HepG2 (cell line): Measurements from ENCODE around the gene GSTCD. TPM values are rescaled to one million over a fixed set of nuclear protein-coding genes. Genes with fewer than 3 reads are reported as not detected.
"Not testable (repeated sequence)": the region's sequence is repeated elsewhere in the genome, so short reads cannot be mapped to it uniquely, and the experiment has no call there.

Source experiments
- ATAC-seq: fragments of 200-7000 bp; cut with Tn5 transposase; 3 replicates; pipeline ENCODE4 v1.9.1; 2020; ENCODE audit warnings: mild to moderate bottlenecking, moderate library complexity
- BruUV-seq: library from RNA; stranded (reverse); fragments of 400-500 nt; replicated peaks from 2 replicates; lab custom pipeline; 2021; lab: Mats Ljungman, UMichigan
- CTCF ChIA-PET: fragments of 300-600 bp; formaldehyde crosslinking; extraction: SDS; loops from one replicate; lab custom pipeline; 2021; ENCODE audit warnings: low total read pairs, inconsistent platforms, low intra/inter-chr PET ratio; lab: Yijun Ruan, JAX
- POLR2A ChIA-PET: fragments of 350-600 bp; sonication (Branson Sonifier 250); formaldehyde crosslinking; loops from one replicate; lab custom pipeline; 2020; ENCODE audit warnings: antibody characterized with exemption, inconsistent platforms; lab: Yijun Ruan, JAX
- DNase-seq: peaks from one replicate; pipeline ENCODE4 v3.0.0-alpha.2; 2015; ENCODE audit warnings: low spot score
- FAIRE-seq: peaks from 3 replicates; lab custom pipeline; 2011; peaks lifted over from hg19 to GRCh38; lab: Jason Lieb, UNC
- H2AFZ ChIP-seq: one replicate; pipeline ENCODE4 v1.6.1; 2011; ENCODE audit warnings: low read length, inconsistent platforms
- H3K27ac ChIP-seq: fragments of 300-600 bp; 3 replicates; pipeline ENCODE4 v1.8.0; 2011; ENCODE audit warnings: mixed run types, mild to moderate bottlenecking, mixed read lengths, low read length, inconsistent platforms; ENCODE audit not compliant: insufficient read depth; ENCODE audit errors: extremely low read length
- H3K27me3 ChIP-seq, 2 experiments: fragments of 200-600 bp in 1 of 2; 2 replicates in 1 of 2; 3 replicates in 1 of 2; pipeline versions ENCODE4 v1.6.0 to v1.8.0; 2011; ENCODE audit warnings: low read length in 2 of 2, mild to moderate bottlenecking in 2 of 2, moderate library complexity in 2 of 2, inconsistent platforms in 1 of 2; ENCODE audit not compliant: insufficient read depth in 2 of 2, control insufficient read depth in 1 of 2
- H3K36me3 ChIP-seq, 2 experiments: fragments of 200-600 bp in 1 of 2; replicated peaks in 1 of 2; 2 replicates in 1 of 2; 3 replicates in 1 of 2; pipeline versions ENCODE4 v1.5.1 to v1.8.0; 2011; ENCODE audit warnings: low read length in 2 of 2, inconsistent platforms in 1 of 2; ENCODE audit not compliant: insufficient read depth in 2 of 2, control insufficient read depth in 1 of 2
- H3K4me1 ChIP-seq: 2 replicates; pipeline ENCODE4 v1.5.1; 2012; ENCODE audit warnings: low read length, inconsistent platforms; ENCODE audit not compliant: insufficient read depth
- H3K4me2 ChIP-seq: 2 replicates; pipeline ENCODE4 v1.6.0; 2011; ENCODE audit warnings: low read depth, low read length, inconsistent platforms
- H3K4me3 ChIP-seq, 3 experiments: fragments of 200-600 bp in 1 of 3; sonication (generic), shearing (Covaris generic) in 1 of 3; replicated peaks in 1 of 3; 2 replicates each; pipeline ENCODE4 v1.5.1; 2011 to 2016; ENCODE audit warnings: low read length in 3 of 3, inconsistent platforms in 2 of 3, low read depth in 2 of 3, mild to moderate bottlenecking in 2 of 3, control low read depth in 1 of 3, mixed read lengths in 1 of 3; ENCODE audit not compliant: insufficient read depth in 1 of 3
- H3K79me2 ChIP-seq: one replicate; pipeline ENCODE4 v1.6.1; 2011; ENCODE audit warnings: low read length, inconsistent platforms; ENCODE audit not compliant: insufficient read depth
- H3K9ac ChIP-seq: 2 replicates; pipeline ENCODE4 v1.6.0; 2011; ENCODE audit warnings: mild to moderate bottlenecking, low read depth, low read length, inconsistent platforms; ENCODE audit not compliant: insufficient read depth
- H3K9me3 ChIP-seq: 2 replicates; pipeline ENCODE4 v1.5.1; 2012; ENCODE audit warnings: mild to moderate bottlenecking, low read length
- H4K20me1 ChIP-seq: 2 replicates; pipeline ENCODE4 v1.6.0; 2011; ENCODE audit warnings: inconsistent platforms, mild to moderate bottlenecking, low read length, moderate library complexity; ENCODE audit not compliant: insufficient read depth
- CENPT ChIP-seq: sonication (generic); formaldehyde crosslinking; IDR thresholded peaks from 2 replicates; pipeline ENCODE4 v1.8.0; 2022; ENCODE audit warnings: low read depth, mild to moderate bottlenecking, moderate library complexity, missing genetic modification reagents
- DDIT3 ChIP-seq: sonication (generic); formaldehyde crosslinking; IDR thresholded peaks from 2 replicates; pipeline ENCODE4 v1.4.0; 2020; ENCODE audit warnings: mild to moderate bottlenecking, missing genetic modification reagents
- MXI1 ChIP-seq: IDR thresholded peaks from 3 replicates; pipeline ENCODE4 v1.6.1; 2012; ENCODE audit warnings: low read depth, low read length, inconsistent platforms, borderline replicate concordance
- NFIC ChIP-seq: IDR thresholded peaks from 2 replicates; pipeline ENCODE4 v1.6.1; 2012; ENCODE audit warnings: mild to moderate bottlenecking, low read length, inconsistent platforms
- PBX3 ChIP-seq: sonication (generic); formaldehyde crosslinking; IDR thresholded peaks from 2 replicates; pipeline ENCODE4 v1.8.1; 2023; ENCODE audit warnings: missing genetic modification reagents, inconsistent platforms, borderline replicate concordance
- PHF20 ChIP-seq: sonication (generic); formaldehyde crosslinking; IDR thresholded peaks from 2 replicates; pipeline ENCODE4 v1.5.0; 2020; ENCODE audit warnings: mild to moderate bottlenecking, missing genetic modification reagents
- RARG ChIP-seq: sonication (generic); formaldehyde crosslinking; IDR thresholded peaks from 2 replicates; pipeline ENCODE4 v1.4.0; 2020; ENCODE audit warnings: low read depth, mild to moderate bottlenecking, missing genetic modification reagents
- RBM22 ChIP-seq: fragments of 200-400 bp; formaldehyde crosslinking; optimal IDR thresholded peaks from 2 replicates; pipeline ENCODE3; 2017; ENCODE audit warnings: mild to moderate bottlenecking, low read length, moderate library complexity
- RCOR2 ChIP-seq: IDR thresholded peaks from 2 replicates; pipeline ENCODE4 v1.6.1; 2016; ENCODE audit warnings: missing biosample characterization, missing genetic modification reagents
- SALL1 ChIP-seq: sonication (generic); formaldehyde crosslinking; IDR thresholded peaks from 2 replicates; pipeline ENCODE4 v1.8.0; 2022; ENCODE audit warnings: mild to moderate bottlenecking, missing genetic modification reagents
- SRSF4 ChIP-seq: fragments of 200-400 bp; formaldehyde crosslinking; IDR thresholded peaks from one replicate; pipeline ENCODE4 v1.6.1; 2018; ENCODE audit warnings: mild to moderate bottlenecking, low read depth, low read length, moderate library complexity; ENCODE audit not compliant: poor library complexity, severe bottlenecking
- ZMAT5 ChIP-seq: sonication (generic); formaldehyde crosslinking; IDR thresholded peaks from 2 replicates; pipeline ENCODE4 v1.5.0; 2020; ENCODE audit warnings: mild to moderate bottlenecking, low read depth, missing genetic modification reagents, borderline replicate concordance
- ZNF205 ChIP-seq: IDR thresholded peaks from 2 replicates; pipeline ENCODE4 v1.6.1; 2018; ENCODE audit warnings: missing biosample characterization, missing genetic modification reagents
- ZNF230 ChIP-seq: sonication (generic); formaldehyde crosslinking; IDR thresholded peaks from 2 replicates; pipeline ENCODE4 v1.4.0; 2020; ENCODE audit warnings: mild to moderate bottlenecking, missing genetic modification reagents
- ZNF562 ChIP-seq: sonication (generic); formaldehyde crosslinking; IDR thresholded peaks from 2 replicates; pipeline ENCODE4 v1.8.0; 2022; ENCODE audit warnings: missing genetic modification reagents, borderline replicate concordance
- ZNF572 ChIP-seq: sonication (generic); formaldehyde crosslinking; IDR thresholded peaks from 2 replicates; pipeline ENCODE4 v1.5.1; 2020; ENCODE audit warnings: mild to moderate bottlenecking, missing genetic modification reagents
- ZNF777 ChIP-seq: sonication (generic); formaldehyde crosslinking; IDR thresholded peaks from 2 replicates; pipeline ENCODE4 v1.4.0; 2020; ENCODE audit warnings: missing genetic modification reagents
- WGBS: methylation state at CpG from one replicate; pipeline ENCODE4 v1.1.6; 2017; ENCODE audit warnings: low lambda C conversion rate; 5-methylcytosine and 5-hydroxymethylcytosine counted together
- in situ Hi-C: cut with HindIII; loops from 2 replicates; pipeline ENCODE4 v1.10.0; 2017; ENCODE audit warnings: low pct_unique_long_range_greater_than_20kb; ENCODE audit not compliant: extremely low pct_ligation_motif_present
- intact Hi-C: fragments of 100-400 bp; cut with micrococcal nuclease; formaldehyde crosslinking; loops from one replicate; pipeline ENCODE4 v1.10.0; 2022; ENCODE audit not compliant: unreplicated experiment
- polyA plus RNA-seq, 8 experiments: library from polyadenylated mRNA; depleted of rRNA in 3 of 8; stranded (reverse) in 7 of 8; unstranded in 1 of 8; fragments of >200 nt; fragmentation: Illumina TruSeq in 4 of 8; extraction: Trizol in 4 of 8; gene quantifications; 2 replicates each; pipeline versions ENCODE4 v1.2.1 to v1.2.3, GENCODE V29; 2011 to 2016; ENCODE audit warnings: low read depth in 4 of 8, missing spikeins in 1 of 8, mixed read lengths in 1 of 8; ENCODE audit not compliant: insufficient read depth in 1 of 8
- total RNA-seq, 5 experiments: library from RNA; depleted of rRNA; stranded (reverse); fragments of >200 nt; fragmentation: Illumina TruSeq; extraction: Trizol; gene quantifications; 2 replicates each; pipeline ENCODE4 v1.2.3, GENCODE V29; 2016; ENCODE audit warnings: low read depth in 1 of 5

GSTCD gene
- total and polyA plus RNA-seq, 2 of the 13 experiments (the other 11 are each of a cell fraction or from before 2014, with no cell fraction given), result 7.9 to 30.8 TPM

GRCh38 chr4:105686571-105686970 lies 22.0 kb upstream of the GSTCD start:
- intact Hi-C loops (no loop called here), in situ Hi-C loops (no loop called here)
- WGBS, result 97% methylated on average over 2 of the region's 2 CpGs
- no peak for FAIRE-seq
- H3K36me3 ChIP-seq, result peaks cover 7 to 43% of the 10 kb centered on the region in 2 experiments
- no peak for DNase-seq
- H3K9ac ChIP-seq, result no peak overlapping the region
- no peaks in the 10 kb centered on the region for H3K9me3 ChIP-seq
- TF ChIP-seq CENPT, result no peak
- no peak for TF ChIP-seq RCOR2
- TF ChIP-seq MXI1, result no peak
- TF ChIP-seq PBX3 (CRISPR knock-in tag), result no peak
- no peak for TF ChIP-seq SALL1
- TF ChIP-seq ZMAT5 (CRISPR knock-in tag), result no peak
- TF ChIP-seq ZNF562 (CRISPR knock-in tag), result no peak
- TF ChIP-seq RARG (CRISPR knock-in tag), result no peak
- TF ChIP-seq RBM22, result no peak
- no peak for TF ChIP-seq SRSF4
- TF ChIP-seq PHF20, result no peak
- no peak for TF ChIP-seq ZNF205 (CRISPR knock-in tag)
- no peak for TF ChIP-seq ZNF572 (CRISPR knock-in tag)
- TF ChIP-seq NFIC, result no peak
- no peak for TF ChIP-seq ZNF777 (CRISPR knock-in tag)
- TF ChIP-seq DDIT3, result no peak
- no peak for TF ChIP-seq ZNF230 (CRISPR knock-in tag)
- ChIA-PET POLR2A (no interaction called here), CTCF (no interaction called here)
- BruUV-seq, result no TSS peak
- no peak overlapping the region for H3K4me3 ChIP-seq
- H2AFZ ChIP-seq, result no peak overlapping the region
- H3K27me3 ChIP-seq, result no peaks in the 10 kb centered on the region
- ATAC-seq, result no peak
- H4K20me1 ChIP-seq, result no peaks in the 10 kb centered on the region
- H3K4me2 ChIP-seq, result no peak overlapping the region
- H3K4me1 ChIP-seq, result no peaks in the 10 kb centered on the region
- H3K27ac ChIP-seq, result no peak overlapping the region
- H3K79me2 ChIP-seq, result no peaks in the 10 kb centered on the region

GRCh38 chr4:105694812-105695211 lies 13.8 kb upstream of the GSTCD start:
- H3K27ac ChIP-seq, ATAC-seq, H4K20me1 ChIP-seq, H3K9ac ChIP-seq, in situ Hi-C loops, H3K27me3 ChIP-seq, H3K79me2 ChIP-seq, FAIRE-seq, H3K4me1 ChIP-seq, H3K4me2 ChIP-seq, H2AFZ ChIP-seq, H3K4me3 ChIP-seq, POLR2A ChIA-PET, BruUV-seq, DNase-seq, intact Hi-C loops, H3K9me3 ChIP-seq, CTCF ChIA-PET: not testable (repeated sequence)
- peaks cover 6 to 38% of the 10 kb centered on the region in 2 experiments; a peak in 4 of 5 replicates for H3K36me3 ChIP-seq
- 99% methylated on average over 5 of the region's 5 CpGs for WGBS
